ENCODE results near the gene C12orf43. TPM values are rescaled to one million over a fixed set of nuclear protein-coding genes. Genes with fewer than 3 reads are reported as not detected.

Gene C12orf43
- total and polyA plus RNA-seq, 4 donors = 6.8 to 8.2 (median 7.6) TPM

DNA sequence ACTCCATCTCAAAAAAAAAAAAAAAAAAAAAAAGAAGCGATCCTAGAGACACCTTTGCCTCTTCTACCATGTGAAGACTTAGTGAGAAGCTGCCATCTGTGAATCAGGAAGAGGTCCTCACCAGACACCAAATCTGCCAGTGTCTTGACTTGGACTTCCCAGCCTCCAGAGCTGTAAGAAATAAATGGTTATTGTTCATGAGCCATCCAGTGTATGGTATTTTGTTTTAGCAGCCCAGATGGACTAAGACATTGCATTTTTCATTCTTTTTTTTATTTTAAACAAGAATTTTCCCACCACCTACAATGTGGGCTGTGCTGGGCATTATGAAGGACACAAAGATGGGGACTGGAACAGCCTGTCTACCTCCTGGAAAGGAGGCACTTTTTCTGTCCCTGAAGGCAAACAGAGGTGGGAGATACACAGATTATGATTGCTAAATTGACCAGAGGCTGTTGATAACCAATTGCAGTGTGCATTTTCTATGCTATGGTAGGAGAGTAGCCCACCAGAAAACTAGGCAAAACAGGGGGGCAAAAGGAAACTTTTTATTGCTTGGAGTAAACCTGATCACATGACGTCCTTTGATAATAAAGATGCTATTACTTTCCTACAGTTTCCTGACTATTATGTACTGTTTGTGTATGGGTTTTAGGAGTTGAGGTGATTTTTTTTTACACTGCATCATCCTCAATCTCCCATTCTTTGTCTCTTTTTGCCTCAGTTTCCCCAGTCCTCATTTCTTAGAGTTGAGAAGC is 2.8 kb upstream of the C12orf43 start:
- H3K9me3 ChIP-seq (ENCODE audit: control insufficient read depth in 4 of 4, low read length in 3 of 4) = no peaks in the 10 kb centered on the region
- WGBS = 94% methylated on average over 2 of the region's 2 CpGs
- no peak overlapping the region for H3K4me3 ChIP-seq (ENCODE audit: low read depth in 1 of 3, low read length in 3 of 3)
- H3K4me1 ChIP-seq (ENCODE audit: control insufficient read depth in 4 of 4, insufficient read depth in 4 of 4, low read length in 3 of 4) = peaks cover 0 to 29% (median 25%) of the 10 kb centered on the region in 4 donors
- H3K27ac ChIP-seq (ENCODE audit: low read depth in 1 of 2, low read length in 2 of 2) = no peak overlapping the region
- peaks cover 0 to 2% (median 0%) of the 10 kb centered on the region in 4 donors for H3K36me3 ChIP-seq (ENCODE audit: control insufficient read depth in 4 of 4, insufficient read depth in 3 of 4, low read depth in 1 of 4, low read length in 3 of 4)
- no peak overlapping the region for H3K9ac ChIP-seq (ENCODE audit: low read depth in 1 of 2, low read length in 2 of 2)
- H3K27me3 ChIP-seq (ENCODE audit: control insufficient read depth in 4 of 4, insufficient read depth in 4 of 4, low read length in 3 of 4) = no peaks in the 10 kb centered on the region
- DNase-seq (ENCODE audit: low spot score) = no peak
- TF ChIP-seq GABPA (IDR thresholded peaks at IDR 0.05 in 1 of 2, conservative IDR thresholded peaks at IDR 0.05 in 1 of 2) = no peak
- TF ChIP-seq NR2F2 (IDR thresholded peaks at IDR 0.05) = no peak
- TF ChIP-seq HNF4A (conservative IDR thresholded peaks at IDR 0.05) = no peak
- TF ChIP-seq JUND (IDR thresholded peaks at IDR 0.05) = no peak
- no peak for TF ChIP-seq EGR1 (IDR thresholded peaks at IDR 0.05; ENCODE audit: low read depth in 2 of 2)
- TF ChIP-seq, protein P1, sequence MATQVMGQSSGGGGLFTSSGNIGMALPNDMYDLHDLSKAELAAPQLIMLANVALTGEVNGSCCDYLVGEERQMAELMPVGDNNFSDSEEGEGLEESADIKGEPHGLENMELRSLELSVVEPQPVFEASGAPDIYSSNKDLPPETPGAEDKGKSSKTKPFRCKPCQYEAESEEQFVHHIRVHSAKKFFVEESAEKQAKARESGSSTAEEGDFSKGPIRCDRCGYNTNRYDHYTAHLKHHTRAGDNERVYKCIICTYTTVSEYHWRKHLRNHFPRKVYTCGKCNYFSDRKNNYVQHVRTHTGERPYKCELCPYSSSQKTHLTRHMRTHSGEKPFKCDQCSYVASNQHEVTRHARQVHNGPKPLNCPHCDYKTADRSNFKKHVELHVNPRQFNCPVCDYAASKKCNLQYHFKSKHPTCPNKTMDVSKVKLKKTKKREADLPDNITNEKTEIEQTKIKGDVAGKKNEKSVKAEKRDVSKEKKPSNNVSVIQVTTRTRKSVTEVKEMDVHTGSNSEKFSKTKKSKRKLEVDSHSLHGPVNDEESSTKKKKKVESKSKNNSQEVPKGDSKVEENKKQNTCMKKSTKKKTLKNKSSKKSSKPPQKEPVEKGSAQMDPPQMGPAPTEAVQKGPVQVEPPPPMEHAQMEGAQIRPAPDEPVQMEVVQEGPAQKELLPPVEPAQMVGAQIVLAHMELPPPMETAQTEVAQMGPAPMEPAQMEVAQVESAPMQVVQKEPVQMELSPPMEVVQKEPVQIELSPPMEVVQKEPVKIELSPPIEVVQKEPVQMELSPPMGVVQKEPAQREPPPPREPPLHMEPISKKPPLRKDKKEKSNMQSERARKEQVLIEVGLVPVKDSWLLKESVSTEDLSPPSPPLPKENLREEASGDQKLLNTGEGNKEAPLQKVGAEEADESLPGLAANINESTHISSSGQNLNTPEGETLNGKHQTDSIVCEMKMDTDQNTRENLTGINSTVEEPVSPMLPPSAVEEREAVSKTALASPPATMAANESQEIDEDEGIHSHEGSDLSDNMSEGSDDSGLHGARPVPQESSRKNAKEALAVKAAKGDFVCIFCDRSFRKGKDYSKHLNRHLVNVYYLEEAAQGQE (IDR thresholded peaks at IDR 0.05) = no peak
- TF ChIP-seq ZBTB33 (IDR thresholded peaks at IDR 0.05) = no peak
- no peak for TF ChIP-seq FOXA1 (IDR thresholded peaks at IDR 0.05)

- H3K27ac ChIP-seq (ENCODE audit: low read depth in 1 of 2, low read length in 2 of 2) = no peak overlapping the region
- no peaks in the 10 kb centered on the region for H3K27me3 ChIP-seq (ENCODE audit: control insufficient read depth in 4 of 4, insufficient read depth in 4 of 4, low read length in 3 of 4)
- no peaks in the 10 kb centered on the region for H3K9me3 ChIP-seq (ENCODE audit: control insufficient read depth in 4 of 4, low read length in 3 of 4)
- peaks cover 0 to 3% (median 2%) of the 10 kb centered on the region in 4 donors for H3K36me3 ChIP-seq (ENCODE audit: control insufficient read depth in 4 of 4, insufficient read depth in 3 of 4, low read depth in 1 of 4, low read length in 3 of 4)
- H3K9ac ChIP-seq (ENCODE audit: low read depth in 1 of 2, low read length in 2 of 2) = no peak overlapping the region
- no peak for DNase-seq (ENCODE audit: low spot score)
- H3K4me1 ChIP-seq (ENCODE audit: control insufficient read depth in 4 of 4, insufficient read depth in 4 of 4, low read length in 3 of 4) = peaks cover 0 to 29% (median 25%) of the 10 kb centered on the region in 4 donors
- TF ChIP-seq MAX (IDR thresholded peaks at IDR 0.05) (no peak), RAD21 (IDR thresholded peaks at IDR 0.05) (no peak), YY1 (IDR thresholded peaks at IDR 0.05) (no peak), ZBTB33 (IDR thresholded peaks at IDR 0.05) (no peak), FOXA2 (IDR thresholded peaks at IDR 0.05) (no peak), HNF4A (conservative IDR thresholded peaks at IDR 0.05) (no peak), TAF1 (conservative IDR thresholded peaks at IDR 0.05) (no peak), NR2F2 (IDR thresholded peaks at IDR 0.05) (no peak), SP1 (IDR thresholded peaks at IDR 0.05) (no peak), JUND (IDR thresholded peaks at IDR 0.05) (no peak), GABPA (IDR thresholded peaks at IDR 0.05 in 1 of 2, conservative IDR thresholded peaks at IDR 0.05 in 1 of 2) (no peak), RXRA (IDR thresholded peaks at IDR 0.05) (no peak)
- 89% methylated on average over 15 of the region's 15 CpGs for WGBS
- no peak overlapping the region for H3K4me3 ChIP-seq (ENCODE audit: low read depth in 1 of 3, low read length in 3 of 3)
These were observed 1.7 kb upstream of the C12orf43 start for GRCh38 chr12:121017966-121018491.
